Neuronal stem cell (in vitro differentiated cells): Measurements from ENCODE around the gene ACP7.

Source experiments
- DNase-seq: peaks from one replicate; pipeline ENCODE4 v3.0.0-alpha.2; 2013; ENCODE audit warnings: low spot score
- H2AFZ ChIP-seq: one replicate; pipeline ENCODE4 v1.6.1; 2013; ENCODE audit warnings: mild to moderate bottlenecking, low read length, inconsistent platforms
- H2AK5ac ChIP-seq: 2 replicates; pipeline ENCODE4 v1.6.1; 2013; ENCODE audit warnings: low read depth, mild to moderate bottlenecking, inconsistent platforms, low read length, moderate library complexity, mixed read lengths
- H2BK120ac ChIP-seq: 2 replicates; pipeline ENCODE4 v1.6.1; 2013; ENCODE audit warnings: low read depth, mild to moderate bottlenecking, inconsistent platforms, low read length, moderate library complexity, mixed read lengths
- H2BK12ac ChIP-seq: one replicate; pipeline ENCODE4 v1.6.1; 2013; ENCODE audit warnings: low read length, inconsistent platforms
- H2BK15ac ChIP-seq: 2 replicates; pipeline ENCODE4 v1.6.1; 2013; ENCODE audit warnings: mild to moderate bottlenecking, low read length, inconsistent platforms, mixed read lengths
- H2BK5ac ChIP-seq: one replicate; pipeline ENCODE4 v1.6.1; 2013; ENCODE audit warnings: inconsistent platforms, mild to moderate bottlenecking, low read length, moderate library complexity
- H3K14ac ChIP-seq: one replicate; pipeline ENCODE4 v1.6.1; 2013; ENCODE audit warnings: low read length, inconsistent platforms
- H3K18ac ChIP-seq: 2 replicates; pipeline ENCODE4 v1.6.1; 2013; ENCODE audit warnings: low read length, inconsistent platforms
- H3K23ac ChIP-seq: 2 replicates; pipeline ENCODE4 v1.6.1; 2013; ENCODE audit warnings: low read depth, mild to moderate bottlenecking, mixed read lengths, low read length, inconsistent platforms; ENCODE audit not compliant: poor library complexity
- H3K27ac ChIP-seq: replicated peaks from 3 replicates; pipeline ENCODE4 v1.5.1; 2013; ENCODE audit warnings: low read length, inconsistent platforms
- H3K27me3 ChIP-seq, 3 experiments: 2 replicates each; pipeline ENCODE4 v1.6.1; 2013; ENCODE audit warnings: low read length in 3 of 3, mild to moderate bottlenecking in 2 of 3, inconsistent platforms in 1 of 3, low read depth in 1 of 3, mixed read lengths in 1 of 3, moderate library complexity in 1 of 3; ENCODE audit not compliant: control insufficient read depth in 3 of 3, insufficient read depth in 3 of 3
- H3K36me3 ChIP-seq, 2 donors: replicated peaks in 1 of 2; 2 replicates each; pipeline ENCODE4 v1.6.1; 2013; ENCODE audit warnings: low read length in 2 of 2; ENCODE audit not compliant: control insufficient read depth in 2 of 2, insufficient read depth in 2 of 2
- H3K4ac ChIP-seq: 2 replicates; pipeline ENCODE4 v1.6.1; 2013; ENCODE audit warnings: inconsistent platforms, mild to moderate bottlenecking, low read length, moderate library complexity
- H3K4me1 ChIP-seq, 2 donors: 1 replicate in 1 of 2; 2 replicates in 1 of 2; pipeline ENCODE4 v1.6.1; 2013; ENCODE audit warnings: low read length in 2 of 2, low read depth in 1 of 2; ENCODE audit not compliant: control insufficient read depth in 2 of 2, insufficient read depth in 1 of 2
- H3K4me2 ChIP-seq: one replicate; pipeline ENCODE4 v1.6.1; 2013; ENCODE audit warnings: mild to moderate bottlenecking, low read length, inconsistent platforms; ENCODE audit not compliant: insufficient read depth, poor library complexity, severe bottlenecking
- H3K4me3 ChIP-seq, 2 donors: 2 replicates each; pipeline ENCODE4 v1.5.1; 2013; ENCODE audit warnings: low read length in 2 of 2, mild to moderate bottlenecking in 2 of 2, inconsistent platforms in 1 of 2, moderate library complexity in 1 of 2
- H3K79me1 ChIP-seq: one replicate; pipeline ENCODE4 v1.6.1; 2013; ENCODE audit warnings: low read depth, mild to moderate bottlenecking, inconsistent platforms, low read length, moderate library complexity
- H3K9ac ChIP-seq: one replicate; pipeline ENCODE4 v1.6.1; 2013; ENCODE audit warnings: mild to moderate bottlenecking, low read depth, low read length, inconsistent platforms; ENCODE audit not compliant: poor library complexity
- H3K9me3 ChIP-seq, 2 donors: replicated peaks in 1 of 2; 2 replicates each; pipeline versions ENCODE3 to v1.6.1; 2013; ENCODE audit warnings: low read length in 2 of 2, mild to moderate bottlenecking in 2 of 2, inconsistent platforms in 1 of 2, low read depth in 1 of 2, mixed read lengths in 1 of 2, moderate library complexity in 1 of 2; ENCODE audit not compliant: control insufficient read depth in 2 of 2, insufficient read depth in 1 of 2
- H4K8ac ChIP-seq: one replicate; pipeline ENCODE4 v1.6.1; 2013; ENCODE audit warnings: low read depth, mild to moderate bottlenecking, inconsistent platforms, low read length, moderate library complexity
- H4K91ac ChIP-seq: one replicate; pipeline ENCODE4 v1.6.1; 2013; ENCODE audit warnings: low read length, low read depth, mild to moderate bottlenecking, inconsistent platforms; ENCODE audit not compliant: poor library complexity
- WGBS, 2 donors: extraction: QIAGEN DNeasy Blood & Tissue Kit; methylation state at CpG; one replicate each; pipeline ENCODE4 v1.1.7; 2013; ENCODE audit warnings: missing lambda C conversion rate in 2 of 2, mixed read lengths in 1 of 2; ENCODE audit not compliant: insufficient read length in 2 of 2, insufficient replicate concordance in 1 of 2; ENCODE audit errors: extremely low coverage in 2 of 2; 5-methylcytosine and 5-hydroxymethylcytosine counted together

The ACP7 gene

GRCh38 chr19:39139305-39139874, 55.2 kb downstream of the ACP7 start:
- no peak overlapping the region for H2BK12ac ChIP-seq
- H4K8ac ChIP-seq = no peak overlapping the region
- H3K27me3 ChIP-seq = no peaks in the 10 kb centered on the region
- peak overlapping the region; percentile 78 for H3K27ac ChIP-seq
- DNase-seq = no peak
- peak overlapping the region; percentile 66 for H3K18ac ChIP-seq
- H2BK120ac ChIP-seq = no peak overlapping the region
- H3K9ac ChIP-seq = no peak overlapping the region
- H2BK5ac ChIP-seq = peak overlapping the region; percentile 77
- H3K36me3 ChIP-seq = no peaks in the 10 kb centered on the region
- peaks cover 19 to 28% of the 10 kb centered on the region in 2 donors for H3K4me1 ChIP-seq
- peaks cover 10% of the 10 kb centered on the region for H3K79me1 ChIP-seq
- H3K4ac ChIP-seq = no peak overlapping the region
- H3K23ac ChIP-seq = no peak overlapping the region
- peak overlapping the region; percentile 30 for H3K4me2 ChIP-seq
- no peak overlapping the region for H3K14ac ChIP-seq
- peak overlapping the region; percentile 22 for H2AK5ac ChIP-seq
- H3K4me3 ChIP-seq = no peak overlapping the region
- no peak overlapping the region for H2BK15ac ChIP-seq
- no peak overlapping the region for H4K91ac ChIP-seq
- H3K9me3 ChIP-seq = no peaks in the 10 kb centered on the region
- WGBS, 2 donors = no CpG with 5 or more reads among the region's 8 CpGs
- no peak overlapping the region for H2AFZ ChIP-seq

- Histone ChIP-seq H3K79me1 (peaks cover 10% of the 10 kb centered on the region), H3K14ac (no peak overlapping the region), H3K9ac (no peak overlapping the region), H3K18ac (peak overlapping the region; percentile 61), H3K27me3 (no peaks in the 10 kb centered on the region), H2BK15ac (no peak overlapping the region), H4K8ac (no peak overlapping the region), H2AK5ac (peak overlapping the region; percentile 18), H3K4me2 (no peak overlapping the region), H3K4me1 (peaks cover 25 to 33% of the 10 kb centered on the region in 2 donors), H4K91ac (no peak overlapping the region), H3K9me3 (no peaks in the 10 kb centered on the region), H3K4me3 (no peak overlapping the region), H2BK5ac (peak overlapping the region; percentile 77), H3K36me3 (no peaks in the 10 kb centered on the region), H3K23ac (no peak overlapping the region), H2BK120ac (no peak overlapping the region), H2AFZ (no peak overlapping the region), H3K4ac (no peak overlapping the region), H3K27ac (peak overlapping the region; percentile 24), H2BK12ac (no peak overlapping the region)
- no CpG with 5 or more reads among the region's 7 CpGs for WGBS, 2 donors
- no peak for DNase-seq
Observed at GRCh38 chr19:39139971-39140453, 55.8 kb downstream of the ACP7 start.

- DNase-seq = no peak
- Histone ChIP-seq H2BK120ac (no peak overlapping the region), H3K9me3 (no peaks in the 10 kb centered on the region), H3K79me1 (peaks cover 10% of the 10 kb centered on the region), H4K8ac (no peak overlapping the region), H2AK5ac (peak overlapping the region; percentile 18), H3K23ac (no peak overlapping the region), H3K4me1 (peaks cover 31 to 38% of the 10 kb centered on the region in 2 donors), H3K36me3 (no peaks in the 10 kb centered on the region), H3K4me3 (no peak overlapping the region), H3K27ac (no peak overlapping the region), H3K9ac (peak overlapping the region; percentile 61), H3K4me2 (no peak overlapping the region), H2AFZ (no peak overlapping the region), H2BK5ac (no peak overlapping the region), H3K27me3 (no peaks in the 10 kb centered on the region), H2BK12ac (peak overlapping the region; percentile 53), H3K14ac (no peak overlapping the region), H3K4ac (no peak overlapping the region), H4K91ac (no peak overlapping the region), H3K18ac (peak overlapping the region; percentile 18), H2BK15ac (no peak overlapping the region)
- WGBS, 2 donors = no CpG with 5 or more reads among the region's 5 CpGs
Observed at GRCh38 chr19:39140594-39140993, 56.4 kb downstream of the ACP7 start.

- no CpG with 5 or more reads among the region's 11 CpGs for WGBS, 2 donors
- H3K4me1 ChIP-seq = peaks cover 31 to 38% of the 10 kb centered on the region in 2 donors
Observed at GRCh38 chr19:39141929-39142328, 57.8 kb downstream of the ACP7 start.

More at GRCh38 chr19:39141929-39142328, 57.8 kb downstream of the ACP7 start:
- Histone ChIP-seq H3K27ac (no peak overlapping the region), H4K8ac (no peak overlapping the region), H3K27me3 (no peaks in the 10 kb centered on the region), H3K9me3 (no peaks in the 10 kb centered on the region), H3K4me2 (no peak overlapping the region), H3K4me3 (no peak overlapping the region), H4K91ac (no peak overlapping the region), H3K9ac (no peak overlapping the region), H3K23ac (no peak overlapping the region), H2AFZ (no peak overlapping the region), H3K79me1 (peaks cover 11% of the 10 kb centered on the region), H3K14ac (no peak overlapping the region), H2BK12ac (no peak overlapping the region), H3K18ac (no peak overlapping the region), H2BK15ac (no peak overlapping the region), H3K4ac (no peak overlapping the region), H2AK5ac (no peak overlapping the region), H3K36me3 (no peaks in the 10 kb centered on the region), H2BK120ac (no peak overlapping the region), H2BK5ac (no peak overlapping the region)
- no peak for DNase-seq
